PC-9 (cell line): ENCODE measurements around the gene LSM7. TPM values are rescaled to one million over a fixed set of nuclear protein-coding genes. Genes with fewer than 3 reads are reported as not detected.

Experiments used
- BruUV-seq: library from RNA; stranded (reverse); fragments of 400-500 nt; replicated peaks from 2 replicates; lab custom pipeline; 2021; lab: Mats Ljungman, UMichigan
- CTCF ChIA-PET: fragments of 300-600 bp; sonication (Branson Sonifier 250); formaldehyde crosslinking; loops from one replicate; lab custom pipeline; 2022; ENCODE audit warnings: antibody characterized with exemption; lab: Charles Lee
- POLR2A ChIA-PET: fragments of 300-600 bp; sonication (Branson Sonifier 250); formaldehyde crosslinking; loops from one replicate; lab custom pipeline; 2022; ENCODE audit warnings: antibody characterized with exemption; ENCODE audit not compliant: unreplicated experiment; lab: Charles Lee
- DNase-seq, 2 experiments: peaks; one replicate each; pipeline versions ENCODE4 v3.0.0 to v3.0.0-alpha.2; 2015 to 2022; ENCODE audit warnings: mixed read lengths in 1 of 2
- H2AFZ ChIP-seq: fragments of 200-600 bp; sonication (generic); 2 replicates; pipeline ENCODE4 v1.8.1; 2017; ENCODE audit warnings: antibody characterized with exemption
- H3F3A ChIP-seq: fragments of 200-600 bp; sonication (generic); 2 replicates; pipeline ENCODE4 v1.8.1; 2017; ENCODE audit warnings: antibody characterized with exemption, mild to moderate bottlenecking, low read depth; ENCODE audit not compliant: insufficient read depth
- H3K27ac ChIP-seq: fragments of 200-600 bp; sonication (generic); 2 replicates; pipeline ENCODE4 v1.6.1; 2016; ENCODE audit warnings: mixed run types
- H3K27me3 ChIP-seq: fragments of 200-600 bp; sonication (generic); 2 replicates; pipeline ENCODE4 v1.6.1; 2016; ENCODE audit warnings: low read depth, mixed run types; ENCODE audit not compliant: insufficient read depth
- H3K36me3 ChIP-seq: fragments of 200-600 bp; sonication (generic); 2 replicates; pipeline ENCODE4 v1.6.1; 2016; ENCODE audit warnings: low read depth, mixed run types
- H3K4me1 ChIP-seq: fragments of 200-600 bp; sonication (generic); replicated peaks from 2 replicates; pipeline ENCODE4 v1.6.1; 2016; ENCODE audit warnings: mixed run types; ENCODE audit not compliant: insufficient read depth
- H3K4me2 ChIP-seq: fragments of 200-600 bp; sonication (generic); 2 replicates; pipeline ENCODE4 v1.6.1; 2017; ENCODE audit warnings: mixed run types
- H3K4me3 ChIP-seq: fragments of 200-600 bp; sonication (generic); 2 replicates; pipeline ENCODE4 v1.6.1; 2016; ENCODE audit warnings: mixed run types
- H3K79me2 ChIP-seq: fragments of 200-600 bp; sonication (generic); 2 replicates; pipeline ENCODE4 v1.6.1; 2017; ENCODE audit warnings: low read depth, mixed run types
- H3K9me2 ChIP-seq: fragments of 200-600 bp; sonication (generic); 2 replicates; pipeline ENCODE4 v1.8.1; 2017; ENCODE audit warnings: mild to moderate bottlenecking; ENCODE audit not compliant: insufficient read depth
- H3K9me3 ChIP-seq: fragments of 200-600 bp; sonication (generic); 2 replicates; pipeline ENCODE4 v1.8.1; 2016; ENCODE audit warnings: low read depth; ENCODE audit not compliant: insufficient read depth
- H4K20me1 ChIP-seq: fragments of 200-600 bp; sonication (generic); 2 replicates; pipeline ENCODE4 v1.8.1; 2017; ENCODE audit not compliant: insufficient read depth
- CTCF ChIP-seq: fragments of 200-600 bp; sonication (generic); conservative IDR thresholded peaks from 2 replicates; pipeline ENCODE4 v1.6.1; 2017; ENCODE audit warnings: mixed run types, antibody characterized with exemption, mild to moderate bottlenecking, moderate library complexity
- EZH2 ChIP-seq: fragments of 200-600 bp; sonication (generic); IDR thresholded peaks from 2 replicates; pipeline ENCODE4 v1.8.0; 2017; ENCODE audit warnings: antibody characterized with exemption, low read depth
- intact Hi-C: fragments of 100-400 bp; cut with micrococcal nuclease; formaldehyde crosslinking; loops from one replicate; pipeline ENCODE4 v1.10.0; 2022; ENCODE audit not compliant: unreplicated experiment
- total RNA-seq: library from RNA; stranded (reverse); gene quantifications from 2 replicates; pipeline ENCODE4 v1.2.3, GENCODE V29; 2021

Gene LSM7
- total RNA-seq, 1 experiment from 2014 or later = 80.2 TPM

GRCh38 chr19:2338751-2339643 is 10.6 kb upstream of the LSM7 start:
- H3K4me3 ChIP-seq = no peak overlapping the region
- H4K20me1 ChIP-seq = no peaks in the 10 kb centered on the region
- H3K9me2 ChIP-seq = no peaks in the 10 kb centered on the region
- H3K27ac ChIP-seq = no peak overlapping the region
- H3K9me3 ChIP-seq = no peaks in the 10 kb centered on the region
- no peaks in the 10 kb centered on the region for H3K36me3 ChIP-seq
- intact Hi-C loops = no loop called here
- no peaks in the 10 kb centered on the region for H3K27me3 ChIP-seq
- DNase-seq = no peak
- no peaks in the 10 kb centered on the region for H3K79me2 ChIP-seq
- no peaks in the 10 kb centered on the region for H3K4me1 ChIP-seq
- CTCF ChIA-PET = no interaction called here
- no peak overlapping the region for H2AFZ ChIP-seq
- TF ChIP-seq CTCF = no peak
- no peak for TF ChIP-seq EZH2
- H3K4me2 ChIP-seq = no peak overlapping the region
- BruUV-seq = no TSS peak
- POLR2A ChIA-PET = no interaction called here
- H3F3A ChIP-seq = peaks cover 15% of the 10 kb centered on the region; the same call in 1 of the 2 replicates

GRCh38 chr19:2338055-2338615 is 9.7 kb upstream of the LSM7 start:
- H3K27ac ChIP-seq = no peak overlapping the region
- ChIA-PET CTCF (no interaction called here), POLR2A (interaction anchor here (0.6 kb wide), 1 partner anchor 10 kb away, joined by 4 read pairs; the partner anchor contains the start of genes LSM7 and SPPL2B)
- no TSS peak for BruUV-seq
- H3K27me3 ChIP-seq = no peaks in the 10 kb centered on the region
- peaks cover 15% of the 10 kb centered on the region; the same call in 1 of the 2 replicates for H3F3A ChIP-seq
- no peaks in the 10 kb centered on the region for H3K4me1 ChIP-seq
- H4K20me1 ChIP-seq = no peaks in the 10 kb centered on the region
- no peak overlapping the region for H2AFZ ChIP-seq
- H3K4me2 ChIP-seq = no peak overlapping the region
- no peak overlapping the region for H3K4me3 ChIP-seq
- no peaks in the 10 kb centered on the region for H3K79me2 ChIP-seq
- no peaks in the 10 kb centered on the region for H3K36me3 ChIP-seq
- no peaks in the 10 kb centered on the region for H3K9me2 ChIP-seq
- no peak for TF ChIP-seq EZH2
- no peak for TF ChIP-seq CTCF
- no peaks in the 10 kb centered on the region for H3K9me3 ChIP-seq
- intact Hi-C loops = no loop called here
- no peak for DNase-seq

- H3K9me2 ChIP-seq = no peaks in the 10 kb centered on the region
- no peak overlapping the region for H3K27ac ChIP-seq
- no peaks in the 10 kb centered on the region for H3K9me3 ChIP-seq
- H2AFZ ChIP-seq = no peak overlapping the region
- no peaks in the 10 kb centered on the region for H3K36me3 ChIP-seq
- DNase-seq = no peak
- ChIA-PET POLR2A (no interaction called here), CTCF (no interaction called here)
- no peak for TF ChIP-seq CTCF
- no peak for TF ChIP-seq EZH2
- H3K4me1 ChIP-seq = no peaks in the 10 kb centered on the region
- intact Hi-C loops = no loop called here
- H3K79me2 ChIP-seq = 0 out of 2 replicates have a peak, but pooled peaks cover 3% of the 10 kb centered on the region
- no peak overlapping the region for H3K4me2 ChIP-seq
- BruUV-seq = no TSS peak
- H3K4me3 ChIP-seq = no peak overlapping the region
- no peaks in the 10 kb centered on the region for H3K27me3 ChIP-seq
- H3F3A ChIP-seq = peaks cover 15% of the 10 kb centered on the region; the same call in 1 of the 2 replicates
- H4K20me1 ChIP-seq = no peaks in the 10 kb centered on the region
Measured at GRCh38 chr19:2337329-2337707, 8.9 kb upstream of the LSM7 start.
